H1 (cell line): ENCODE measurements around the gene DRAXIN. TPM values are rescaled to one million over a fixed set of nuclear protein-coding genes. Genes with fewer than 3 reads are reported as not detected.

ENCODE experiments used
- CTCF ChIA-PET: fragments of 300-600 bp; sonication (Branson Sonifier 250); formaldehyde crosslinking; loops from one replicate; lab custom pipeline; 2021; ENCODE audit not compliant: partially characterized antibody; lab: Charles Lee
- POLR2A ChIA-PET: fragments of 300-600 bp; sonication (Branson Sonifier 250); formaldehyde crosslinking; loops from one replicate; lab custom pipeline; 2021; ENCODE audit warnings: inconsistent platforms; ENCODE audit not compliant: partially characterized antibody; lab: Charles Lee
- DNase-seq, 2 experiments: peaks; one replicate each; pipeline versions ENCODE4 v3.0.0 to v3.0.0-alpha.2; 2010 to 2022; ENCODE audit warnings: low spot score in 2 of 2, low read depth in 1 of 2, mixed read lengths in 1 of 2
- FAIRE-seq: peaks from 2 replicates; lab custom pipeline; 2011; peaks lifted over from hg19 to GRCh38; lab: Jason Lieb, UNC
- H2AFZ ChIP-seq: 2 replicates; pipeline ENCODE4 v1.8.1; 2012; ENCODE audit warnings: low read length, inconsistent platforms
- H2AK5ac ChIP-seq: 2 replicates; pipeline ENCODE4 v1.6.1; 2013; ENCODE audit warnings: low read depth, low read length
- H2BK120ac ChIP-seq: replicated peaks from 2 replicates; pipeline ENCODE3; 2013; ENCODE audit warnings: low read depth, low read length, inconsistent platforms
- H2BK12ac ChIP-seq: 2 replicates; pipeline ENCODE4 v1.6.1; 2013; ENCODE audit warnings: low read depth, low read length
- H2BK15ac ChIP-seq: 2 replicates; pipeline ENCODE4 v1.6.1; 2013; ENCODE audit warnings: low read length
- H2BK20ac ChIP-seq: 2 replicates; pipeline ENCODE4 v1.6.1; 2013; ENCODE audit warnings: low read length
- H2BK5ac ChIP-seq: 2 replicates; pipeline ENCODE4 v1.6.1; 2013; ENCODE audit warnings: low read depth, low read length
- H3K14ac ChIP-seq: 2 replicates; pipeline ENCODE4 v1.6.1; 2013; ENCODE audit warnings: inconsistent platforms; ENCODE audit not compliant: insufficient read length
- H3K18ac ChIP-seq: 2 replicates; pipeline ENCODE4 v1.6.1; 2013; ENCODE audit warnings: low read length; ENCODE audit errors: extremely low read depth
- H3K23ac ChIP-seq: 2 replicates; pipeline ENCODE4 v1.6.1; 2013; ENCODE audit warnings: inconsistent platforms; ENCODE audit not compliant: insufficient read length
- H3K23me2 ChIP-seq: 2 replicates; pipeline ENCODE4 v1.6.1; 2013; ENCODE audit warnings: low read depth, low read length
- H3K27ac ChIP-seq: 2 replicates; pipeline ENCODE4 v1.6.1; 2011; ENCODE audit warnings: low read depth, low read length, inconsistent platforms
- H3K27me3 ChIP-seq, 4 experiments: replicated peaks in 1 of 4; 1 replicate in 1 of 4; 2 replicates in 3 of 4; pipeline versions ENCODE4 v1.6.1 to v1.8.1; 2011 to 2013; ENCODE audit warnings: low read length in 3 of 4, mild to moderate bottlenecking in 3 of 4, inconsistent platforms in 2 of 4, mixed read lengths in 2 of 4, moderate library complexity in 1 of 4; ENCODE audit not compliant: control insufficient read depth in 3 of 4, insufficient read depth in 3 of 4; ENCODE audit errors: extremely low read depth in 1 of 4
- H3K36me3 ChIP-seq, 4 experiments: 2 replicates each; pipeline versions ENCODE4 v1.6.1 to v1.8.1; 2011 to 2013; ENCODE audit warnings: mild to moderate bottlenecking in 4 of 4, low read length in 3 of 4, moderate library complexity in 2 of 4, control low read depth in 1 of 4, inconsistent platforms in 1 of 4; ENCODE audit not compliant: insufficient read depth in 4 of 4, control insufficient read depth in 2 of 4
- H3K4ac ChIP-seq: replicated peaks from 2 replicates; pipeline ENCODE3; 2013; ENCODE audit warnings: low read length, low read depth, mixed read lengths, inconsistent platforms; ENCODE audit not compliant: insufficient read length
- H3K4me1 ChIP-seq, 4 experiments: replicated peaks in 1 of 4; 1 replicate in 1 of 4; 2 replicates in 3 of 4; pipeline versions ENCODE4 v1.6.1 to v1.8.1; 2011 to 2013; ENCODE audit warnings: low read length in 3 of 4, inconsistent platforms in 2 of 4, mixed read lengths in 1 of 4; ENCODE audit not compliant: insufficient read depth in 4 of 4, control insufficient read depth in 3 of 4
- H3K4me2 ChIP-seq, 2 experiments: 2 replicates each; pipeline versions ENCODE4 v1.6.1 to v1.8.1; 2011 to 2013; ENCODE audit warnings: low read depth in 2 of 2, low read length in 2 of 2, control low read depth in 1 of 2, inconsistent platforms in 1 of 2, mild to moderate bottlenecking in 1 of 2; ENCODE audit not compliant: insufficient read depth in 1 of 2
- H3K4me3 ChIP-seq, 4 experiments: fragments of 200-600, 300-600 bp in 1 of 4; sonication (generic), shearing (Covaris generic), sonication (Bioruptor Twin) in 1 of 4; 2 replicates each; pipeline versions ENCODE4 v1.5.1 to v1.8.1; 2011 to 2016; ENCODE audit warnings: low read length in 4 of 4, low read depth in 3 of 4, control low read depth in 2 of 4, inconsistent platforms in 2 of 4, mild to moderate bottlenecking in 2 of 4, mixed read lengths in 1 of 4, moderate library complexity in 1 of 4; ENCODE audit not compliant: insufficient read depth in 2 of 4; ENCODE audit errors: extremely low read depth in 1 of 4
- H3K56ac ChIP-seq: replicated peaks from 2 replicates; pipeline ENCODE3; 2013; ENCODE audit warnings: low read depth, mild to moderate bottlenecking, mixed read lengths, low read length, inconsistent platforms; ENCODE audit not compliant: insufficient read length
- H3K79me1 ChIP-seq: 2 replicates; pipeline ENCODE4 v1.6.1; 2013; ENCODE audit warnings: low read depth, low read length, control low read depth
- H3K79me2 ChIP-seq, 2 experiments: 2 replicates each; pipeline versions ENCODE4 v1.6.1 to v1.8.1; 2012 to 2013; ENCODE audit warnings: low read length in 2 of 2, mild to moderate bottlenecking in 2 of 2, inconsistent platforms in 1 of 2; ENCODE audit not compliant: insufficient read depth in 2 of 2, control insufficient read depth in 1 of 2
- H3K9ac ChIP-seq, 4 experiments: replicated peaks in 1 of 4; 1 replicate in 1 of 4; 2 replicates in 3 of 4; pipeline versions ENCODE4 v1.6.1 to v1.8.1; 2011 to 2013; ENCODE audit warnings: low read depth in 3 of 4, low read length in 3 of 4, control low read depth in 2 of 4, mild to moderate bottlenecking in 2 of 4, moderate library complexity in 2 of 4, inconsistent platforms in 1 of 4; ENCODE audit errors: extremely low read depth in 1 of 4
- H3K9me3 ChIP-seq, 2 experiments: 2 replicates each; pipeline versions ENCODE4 v1.6.1 to v1.8.1; 2012 to 2013; ENCODE audit warnings: mild to moderate bottlenecking in 2 of 2, moderate library complexity in 2 of 2, control low read depth in 1 of 2, inconsistent platforms in 1 of 2, low read depth in 1 of 2, low read length in 1 of 2, mixed read lengths in 1 of 2; ENCODE audit not compliant: insufficient read depth in 2 of 2
- H4K20me1 ChIP-seq, 2 experiments: replicated peaks in 1 of 2; 2 replicates each; pipeline versions ENCODE3 to v1.8.1; 2011 to 2013; ENCODE audit warnings: inconsistent platforms in 2 of 2, low read length in 2 of 2, mild to moderate bottlenecking in 1 of 2; ENCODE audit not compliant: insufficient read depth in 2 of 2, control insufficient read depth in 1 of 2
- H4K5ac ChIP-seq: 2 replicates; pipeline ENCODE4 v1.6.1; 2013; ENCODE audit warnings: low read length, low read depth, mixed read lengths, inconsistent platforms; ENCODE audit not compliant: insufficient read length
- H4K8ac ChIP-seq: 2 replicates; pipeline ENCODE4 v1.8.0; 2013; ENCODE audit warnings: mild to moderate bottlenecking, moderate library complexity, low read length, inconsistent platforms; ENCODE audit not compliant: insufficient read depth; ENCODE audit errors: extremely low read depth
- H4K91ac ChIP-seq: replicated peaks from 2 replicates; pipeline ENCODE3; 2013; ENCODE audit warnings: low read length, mixed read lengths, inconsistent platforms; ENCODE audit not compliant: insufficient read length
- CBX8 ChIP-seq: fragments of 300-800, 300-1000 bp; sonication (generic); IDR thresholded peaks from 2 replicates; pipeline ENCODE4 v1.7.1; 2016; ENCODE audit warnings: low read depth, low read length, borderline replicate concordance
- CEBPB ChIP-seq: IDR thresholded peaks from 2 replicates; pipeline ENCODE4 v1.6.1; 2012; ENCODE audit warnings: low read depth, low read length
- CHD2 ChIP-seq: IDR thresholded peaks from 2 replicates; pipeline ENCODE4 v1.6.1; 2012; ENCODE audit warnings: low read length, improper control_type of control experiment
- HDAC6 ChIP-seq: IDR thresholded peaks from one replicate; pipeline ENCODE4 v1.7.1; 2012; ENCODE audit warnings: low read depth, mild to moderate bottlenecking, inconsistent platforms, low read length, moderate library complexity
- KDM4A ChIP-seq: IDR thresholded peaks from one replicate; pipeline ENCODE4 v1.7.1; 2012; ENCODE audit warnings: low read depth, mild to moderate bottlenecking, moderate library complexity, low read length, inconsistent platforms; ENCODE audit not compliant: severe bottlenecking
- RNF2 ChIP-seq: fragments of 200-900, 300-1000 bp; sonication (generic); IDR thresholded peaks from 2 replicates; pipeline ENCODE4 v1.7.1; 2016; ENCODE audit warnings: borderline replicate concordance, low read depth, mild to moderate bottlenecking, antibody characterized with exemption, low read length; ENCODE audit not compliant: poor library complexity, severe bottlenecking; ENCODE audit errors: missing control alignments
- SP4 ChIP-seq: IDR thresholded peaks from 2 replicates; pipeline ENCODE4 v1.6.1; 2012; ENCODE audit warnings: low read length, inconsistent platforms
- YY1 ChIP-seq: IDR thresholded peaks from 2 replicates; pipeline ENCODE4 v1.6.1; 2011; ENCODE audit warnings: low read depth, mild to moderate bottlenecking, low read length
- WGBS, 2 experiments: shearing (Covaris generic) in 1 of 2; methylation state at CpG; one replicate each; pipeline versions ENCODE4 v1.1.6 to v1.1.7; 2013 to 2015; ENCODE audit warnings: low lambda C conversion rate in 2 of 2, mixed read lengths in 2 of 2, inconsistent platforms in 1 of 2, low coverage in 1 of 2, missing lambda C conversion rate in 1 of 2; ENCODE audit not compliant: insufficient replicate concordance in 2 of 2, insufficient coverage in 1 of 2, insufficient read length in 1 of 2; ENCODE audit errors: extremely low coverage in 1 of 2, missing lambda C conversion rate in 1 of 2; 5-methylcytosine and 5-hydroxymethylcytosine counted together
- polyA plus RNA-seq, 7 experiments: library from polyadenylated mRNA; depleted of rRNA in 3 of 7; stranded (reverse) in 5 of 7; unstranded in 2 of 7; fragments of >200 nt in 5 of 7; fragments of 200-250 nt in 2 of 7; gene quantifications; 1 replicate in 5 of 7; 2 replicates in 1 of 7; 4 replicates in 1 of 7; pipeline versions ENCODE4 v1.2.1 to v1.2.3, GENCODE V29; 2011 to 2013; ENCODE audit warnings: missing spikeins in 2 of 7, mixed read lengths in 2 of 7
- total RNA-seq: library from RNA; stranded (reverse); fragmentation: NEBNext Ultra II Directional; extraction: Animal tissue kit (Norgen Biotek cat#: 25700); gene quantifications from 2 replicates; pipeline ENCODE4 v1.2.1, GENCODE V29; 2021

Gene DRAXIN
- total and polyA plus RNA-seq, 2 of the 8 experiments (the other 6 are each of a cell fraction or from before 2014, with no cell fraction given): 4.6 to 17.6 TPM

DNA sequence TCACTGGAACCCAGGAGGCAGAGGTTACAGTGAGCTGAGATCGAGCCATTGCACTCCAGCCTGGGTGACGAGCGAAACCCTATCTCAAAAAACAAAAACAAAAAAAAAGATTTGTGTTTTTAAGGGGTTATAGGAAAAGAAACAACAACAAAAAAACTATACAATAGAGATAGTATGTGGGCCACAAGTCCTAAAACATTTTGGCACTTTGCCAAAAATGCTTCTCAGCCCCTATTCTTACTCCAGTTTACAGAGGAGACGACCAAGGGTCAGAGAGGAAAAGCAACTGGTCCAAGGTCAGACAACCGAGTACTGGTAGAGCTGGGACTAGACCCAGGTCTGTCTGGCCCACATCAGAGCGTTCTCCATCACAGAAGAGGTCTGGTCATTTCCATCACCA lies 33.9 kb upstream of the DRAXIN start:
- Histone ChIP-seq H3K56ac (no peak overlapping the region), H4K5ac (no peak overlapping the region), H2BK15ac (no peak overlapping the region), H3K4me2 (no peak overlapping the region), H3K4me3 (no peak overlapping the region), H3K27ac (no peak overlapping the region), H2BK20ac (no peak overlapping the region), H2AFZ (no peak overlapping the region), H2BK5ac (no peak overlapping the region), H4K8ac (no peak overlapping the region), H3K23me2 (peaks cover 10% of the 10 kb centered on the region; the same call in 1 of the 2 replicates), H2BK120ac (no peak overlapping the region), H3K14ac (no peak overlapping the region), H3K18ac (no peak overlapping the region), H3K9me3 (no peaks in the 10 kb centered on the region), H3K27me3 (no peaks in the 10 kb centered on the region; a peak in 2 of 7 replicates), H3K36me3 (peaks cover 2 to 29% (median 8%) of the 10 kb centered on the region in 4 experiments; a peak in 5 of 8 replicates), H4K20me1 (peaks cover 2 to 9% of the 10 kb centered on the region in 2 experiments), H3K9ac (no peak overlapping the region), H4K91ac (no peak overlapping the region), H3K4ac (no peak overlapping the region), H3K4me1 (peaks cover 0 to 17% (median 16%) of the 10 kb centered on the region in 4 experiments; a peak in 6 of 7 replicates), H3K23ac (no peak overlapping the region), H2BK12ac (no peak overlapping the region), H3K79me1 (peaks cover under 1% of the 10 kb centered on the region), H2AK5ac (no peak overlapping the region), H3K79me2 (0 out of 4 replicates have a peak, but pooled peaks cover 0 to under 1% of the 10 kb centered on the region in 2 experiments)
- CTCF ChIA-PET: interaction anchor here (0.6 to 1.1 kb wide), 4 partner anchors 9 to 61 kb away, joined by 3 read pairs; no protein-coding TSS in a partner anchor
- POLR2A ChIA-PET: interaction anchor here (1.2 to 6.2 kb wide), 3 partner anchors 10 to 28 kb away, joined by 3 to 33 read pairs (median 5); partner anchors contain the start of gene MAD2L2
- TF ChIP-seq KDM4A: no peak
- no peak for TF ChIP-seq CEBPB
- no peak for TF ChIP-seq RNF2
- no peak for TF ChIP-seq CHD2
- no peak for TF ChIP-seq SP4
- TF ChIP-seq YY1: no peak
- no peak for TF ChIP-seq CBX8
- no peak for TF ChIP-seq HDAC6
- DNase-seq: no peak
- WGBS, 2 experiments: 94% methylated on average over 6 of the region's 6 CpGs; no CpG with 5 or more reads in 1 of the 2 experiments
- no peak for FAIRE-seq
